A673 (cell line): ENCODE measurements around the gene ASAP2.

ENCODE experiments used
- EZH2 ChIP-seq: fragments of 200-600 bp; sonication (generic); IDR thresholded peaks from 2 replicates; pipeline ENCODE4 v1.6.1; 2017; ENCODE audit warnings: borderline replicate concordance, low read depth, mild to moderate bottlenecking, mixed read lengths, antibody characterized with exemption, low read length; ENCODE audit not compliant: poor library complexity, severe bottlenecking
- TF ChIP-seq, protein P1 (sequence below): fragments of 300-800, 200-600 bp; sonication (generic); conservative IDR thresholded peaks from 2 replicates; pipeline ENCODE4 v1.5.1; 2017; ENCODE audit warnings: low read depth, mild to moderate bottlenecking, antibody characterized with exemption, low read length, moderate library complexity, mixed read lengths

- TF ChIP-seq, protein P1, sequence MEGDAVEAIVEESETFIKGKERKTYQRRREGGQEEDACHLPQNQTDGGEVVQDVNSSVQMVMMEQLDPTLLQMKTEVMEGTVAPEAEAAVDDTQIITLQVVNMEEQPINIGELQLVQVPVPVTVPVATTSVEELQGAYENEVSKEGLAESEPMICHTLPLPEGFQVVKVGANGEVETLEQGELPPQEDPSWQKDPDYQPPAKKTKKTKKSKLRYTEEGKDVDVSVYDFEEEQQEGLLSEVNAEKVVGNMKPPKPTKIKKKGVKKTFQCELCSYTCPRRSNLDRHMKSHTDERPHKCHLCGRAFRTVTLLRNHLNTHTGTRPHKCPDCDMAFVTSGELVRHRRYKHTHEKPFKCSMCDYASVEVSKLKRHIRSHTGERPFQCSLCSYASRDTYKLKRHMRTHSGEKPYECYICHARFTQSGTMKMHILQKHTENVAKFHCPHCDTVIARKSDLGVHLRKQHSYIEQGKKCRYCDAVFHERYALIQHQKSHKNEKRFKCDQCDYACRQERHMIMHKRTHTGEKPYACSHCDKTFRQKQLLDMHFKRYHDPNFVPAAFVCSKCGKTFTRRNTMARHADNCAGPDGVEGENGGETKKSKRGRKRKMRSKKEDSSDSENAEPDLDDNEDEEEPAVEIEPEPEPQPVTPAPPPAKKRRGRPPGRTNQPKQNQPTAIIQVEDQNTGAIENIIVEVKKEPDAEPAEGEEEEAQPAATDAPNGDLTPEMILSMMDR, result no peak
- no peak for TF ChIP-seq EZH2
These were observed 128.1 kb downstream of the ASAP2 start for GRCh38 chr2:9334761-9335160.
